ENCODE data around the gene MAP4K3. TPM values are rescaled to one million over a fixed set of nuclear protein-coding genes. Genes with fewer than 3 reads are reported as not detected.
"Not testable (repeated sequence)": the region's sequence is repeated elsewhere in the genome, so short reads cannot be mapped to it uniquely, and the experiment has no call there.

Gene MAP4K3
- total RNA-seq, 4 donors from 2014 or later: 60.6 to 86.6 (median 75.6) TPM

DNA sequence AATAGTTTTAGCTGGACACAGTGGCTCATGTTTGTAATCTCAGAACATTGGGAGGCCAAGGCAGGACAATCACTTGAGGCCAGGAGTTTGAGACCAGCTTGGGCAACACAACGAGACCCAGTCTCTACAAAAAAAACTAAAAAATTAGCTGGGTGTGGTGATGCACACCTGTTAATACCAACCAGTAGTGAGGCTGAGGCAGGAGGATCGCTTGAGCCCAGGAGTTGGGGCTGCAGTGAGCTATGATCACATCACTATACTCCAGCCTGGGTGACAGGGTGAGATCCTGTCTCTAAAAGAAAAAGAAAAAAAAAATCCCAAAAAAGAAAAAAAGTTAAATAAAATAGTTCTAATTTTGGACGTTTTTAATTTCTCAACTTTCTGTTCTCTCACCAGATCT is 68.7 kb downstream of the MAP4K3 start:
- 80 to 81% methylated on average over 3 of the region's 3 CpGs for WGBS, 2 donors
- intact Hi-C loops (cut with DNase I): no loop called here
- Histone ChIP-seq H3K4me3 (replicated peaks in 1 of 3) (no peak overlapping the region), H3K36me3 (no peaks in the 10 kb centered on the region), H3K27me3 (no peaks in the 10 kb centered on the region), H3K27ac (no peak overlapping the region), H3K4me1 (no peaks in the 10 kb centered on the region), H3K9me3 (no peaks in the 10 kb centered on the region)
- no peak for TF ChIP-seq CTCF (IDR thresholded peaks at IDR 0.05)
- no peak for TF ChIP-seq POLR2A (IDR thresholded peaks at IDR 0.05)
- no peak for DNase-seq

GRCh38 chr2:39362595-39362994 is 74.5 kb downstream of the MAP4K3 start:
- intact Hi-C loops (cut with DNase I): no loop called here
- Histone ChIP-seq H3K27me3 (no peaks in the 10 kb centered on the region), H3K4me1 (no peaks in the 10 kb centered on the region), H3K27ac (no peak overlapping the region), H3K36me3 (no peaks in the 10 kb centered on the region), H3K4me3 (replicated peaks in 1 of 3) (no peak overlapping the region), H3K9me3 (no peaks in the 10 kb centered on the region)
- 95 to 96% methylated on average over 4 of the region's 4 CpGs for WGBS, 2 donors
- DNase-seq: no peak
- TF ChIP-seq CTCF (IDR thresholded peaks at IDR 0.05) (no peak), POLR2A (IDR thresholded peaks at IDR 0.05) (no peak)

DNA sequence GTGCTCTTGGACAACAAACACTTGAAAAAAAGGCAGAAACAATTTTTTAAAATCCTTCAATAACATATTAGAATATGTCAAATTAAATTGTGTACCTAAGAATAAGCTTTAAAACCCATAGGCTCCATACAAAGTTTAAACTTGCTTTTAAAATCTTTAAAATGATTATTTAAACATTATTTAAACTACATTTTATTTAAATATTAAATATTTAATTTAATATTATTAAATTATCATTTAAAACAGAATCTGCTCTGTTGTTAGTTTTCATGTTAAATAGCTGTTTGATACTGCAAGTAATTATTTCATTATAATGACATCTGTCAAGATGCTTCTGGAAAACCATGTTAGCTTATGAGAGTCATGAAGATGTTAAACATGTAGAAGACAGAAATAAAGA is 75.6 kb downstream of the MAP4K3 start:
- Histone ChIP-seq H3K9me3 (no peaks in the 10 kb centered on the region), H3K27me3 (no peaks in the 10 kb centered on the region), H3K36me3 (no peaks in the 10 kb centered on the region), H3K4me1 (peaks cover 6 to 9% of the 10 kb centered on the region in 2 donors), H3K27ac (no peak overlapping the region), H3K4me3 (replicated peaks in 1 of 3) (no peak overlapping the region)
- TF ChIP-seq POLR2A (IDR thresholded peaks at IDR 0.05): no peak
- TF ChIP-seq CTCF (IDR thresholded peaks at IDR 0.05): no peak
- intact Hi-C loops (cut with DNase I): no loop called here
- DNase-seq: no peak

DNA sequence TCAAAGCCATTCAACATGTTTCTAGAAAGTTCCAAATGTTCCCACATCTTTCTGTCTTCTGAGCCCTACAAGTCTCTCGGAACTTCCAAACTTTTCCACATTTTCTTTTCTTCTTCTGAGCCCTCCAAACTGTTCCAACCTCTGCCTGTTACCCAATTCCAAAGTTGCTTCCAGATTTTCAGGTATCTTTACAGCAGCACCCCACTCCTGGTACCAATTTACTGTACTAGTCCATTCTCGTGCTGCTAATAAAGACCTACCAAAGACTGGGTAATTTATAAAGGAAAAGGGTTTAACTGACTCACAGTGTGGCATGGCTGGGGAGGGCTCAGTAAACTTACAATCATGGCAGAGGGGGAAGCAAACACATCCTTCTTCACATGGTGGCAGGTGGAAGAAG is 76.7 kb downstream of the MAP4K3 start:
- H3K27ac ChIP-seq; H3K4me1 ChIP-seq; H3K9me3 ChIP-seq; intact Hi-C loops (cut with DNase I); H3K27me3 ChIP-seq; DNase-seq; H3K36me3 ChIP-seq; H3K4me3 ChIP-seq (replicated peaks in 1 of 3): not testable (repeated sequence)
- 97% methylated on average over 2 of the region's 2 CpGs for WGBS, 2 donors

- WGBS, 2 donors: 98 to 100% methylated on average over 2 to 5 of the region's 5 CpGs
- Histone ChIP-seq H3K4me3 (replicated peaks in 1 of 3) (no peak overlapping the region), H3K36me3 (no peaks in the 10 kb centered on the region), H3K27me3 (no peaks in the 10 kb centered on the region), H3K27ac (no peak overlapping the region), H3K9me3 (no peaks in the 10 kb centered on the region), H3K4me1 (peaks cover 6 to 9% of the 10 kb centered on the region in 2 donors)
- DNase-seq: no peak
- intact Hi-C loops (cut with DNase I): no loop called here
- TF ChIP-seq POLR2A (IDR thresholded peaks at IDR 0.05) (no peak), CTCF (IDR thresholded peaks at IDR 0.05) (no peak)
Measured at GRCh38 chr2:39359453-39360038, 77.5 kb downstream of the MAP4K3 start.

Measured in thyroid gland (tissue), 4 donors.